ENCODE measurements around the gene KLHL5.
"Not testable (repeated sequence)": the region's sequence is repeated elsewhere in the genome, so short reads cannot be mapped to it uniquely, and the experiment has no call there.

Gene KLHL5

DNA sequence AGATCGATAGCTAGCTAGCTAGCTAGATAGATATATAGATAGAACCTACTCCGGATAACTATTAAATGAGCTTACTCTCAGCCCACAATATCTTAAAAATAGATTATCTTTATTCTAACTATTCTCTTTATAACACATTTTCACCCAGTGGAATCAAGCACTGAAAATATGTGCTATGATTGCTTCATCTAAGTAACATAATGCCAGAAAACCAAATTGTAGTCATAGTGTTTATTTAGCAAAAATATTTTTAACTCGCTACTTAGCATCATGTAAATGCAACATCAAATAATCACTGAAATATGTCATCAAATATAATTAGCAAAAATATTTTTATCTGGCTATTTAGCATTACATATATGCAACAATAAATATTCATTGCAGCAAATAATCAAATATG lies 31.3 kb upstream of the KLHL5 start:
- Histone ChIP-seq H3K27me3 (ENCODE audit: control insufficient read depth, insufficient read depth, low read length) (no peaks in the 10 kb centered on the region), H3K4me1 (ENCODE audit: control insufficient read depth, insufficient read depth, low read length) (no peaks in the 10 kb centered on the region), H3K27ac (ENCODE audit: low read length) (no peak overlapping the region), H3K9me3 (ENCODE audit: control insufficient read depth, insufficient read depth, low read length) (no peaks in the 10 kb centered on the region), H3K36me3 (ENCODE audit: control insufficient read depth, insufficient read depth, low read length) (no peaks in the 10 kb centered on the region), H3K4me3 (ENCODE audit: low read length) (no peak overlapping the region)
- DNase-seq (ENCODE audit: low read depth, low spot score): no peak
- no CpG with 5 or more reads among the region's 3 CpGs for WGBS (ENCODE audit: insufficient coverage, insufficient read length)

DNA sequence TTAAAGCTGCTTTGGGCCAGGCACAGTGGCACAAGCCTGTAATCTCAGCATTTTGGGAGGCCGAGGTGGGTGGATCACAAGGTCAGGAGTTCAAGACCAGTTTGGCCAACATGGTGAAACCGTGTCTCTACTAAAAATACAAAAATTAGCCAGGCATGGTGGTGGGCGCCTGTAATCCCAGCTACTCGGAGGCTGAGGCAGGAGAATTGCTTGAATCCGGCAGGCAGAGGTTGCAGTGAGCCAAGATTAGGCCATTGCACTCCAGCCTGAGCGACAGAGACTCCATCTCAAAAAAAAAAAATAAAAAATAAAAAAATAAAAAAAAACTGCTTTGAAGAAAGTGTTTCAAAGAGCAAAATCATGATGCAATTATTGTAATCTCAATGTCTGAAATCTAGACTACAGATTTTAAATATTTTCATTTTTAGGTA lies 30.4 kb upstream of the KLHL5 start:
- not testable (repeated sequence) for H3K9me3 ChIP-seq (ENCODE audit: control insufficient read depth, insufficient read depth, low read length); H3K4me1 ChIP-seq (ENCODE audit: control insufficient read depth, insufficient read depth, low read length); H3K27me3 ChIP-seq (ENCODE audit: control insufficient read depth, insufficient read depth, low read length); H3K27ac ChIP-seq (ENCODE audit: low read length); H3K36me3 ChIP-seq (ENCODE audit: control insufficient read depth, insufficient read depth, low read length); H3K4me3 ChIP-seq (ENCODE audit: low read length); DNase-seq (ENCODE audit: low read depth, low spot score)
- WGBS (ENCODE audit: insufficient coverage, insufficient read length): no CpG with 5 or more reads among the region's 6 CpGs

DNA sequence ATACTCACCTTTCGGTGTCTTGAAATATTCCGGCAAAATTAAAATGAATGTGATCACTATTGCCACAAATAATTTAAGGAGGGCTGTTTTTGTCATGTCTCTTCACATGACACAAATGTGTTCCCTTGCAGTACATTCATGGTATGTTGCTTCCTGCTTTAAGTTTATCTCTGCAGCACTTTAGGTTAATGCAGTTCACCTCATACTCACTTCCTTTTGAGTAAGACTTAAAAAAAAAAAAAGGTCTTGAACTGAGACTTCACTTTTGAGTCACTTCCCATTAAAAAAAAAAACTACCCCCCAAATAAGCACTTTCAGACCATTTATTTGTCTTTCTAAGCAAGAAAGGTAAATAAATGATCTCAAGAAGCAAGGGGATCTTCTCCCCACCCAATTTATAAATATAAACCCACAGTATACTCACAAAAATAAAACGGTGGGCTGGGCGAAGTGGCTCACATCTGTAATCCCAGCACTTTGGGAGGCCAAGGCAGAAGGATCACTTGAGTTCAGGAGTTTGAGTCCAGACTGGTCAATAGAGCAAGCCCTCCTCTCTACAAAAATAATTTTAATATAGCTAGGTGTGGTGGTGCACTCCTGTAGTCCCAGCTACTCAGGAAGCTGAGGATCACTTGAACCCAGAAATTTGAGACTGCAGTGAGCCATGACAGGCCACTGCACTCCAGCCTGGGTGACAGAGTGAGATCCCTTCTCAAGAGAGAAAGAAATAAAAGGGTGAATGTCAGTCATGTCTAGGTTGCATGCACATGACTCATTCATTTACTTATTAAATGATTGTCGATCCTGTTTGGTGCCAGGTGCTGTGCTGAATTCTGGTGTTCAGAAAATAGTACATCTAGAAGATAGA lies 29.6 kb upstream of the KLHL5 start, which contains the start of gene TMEM156:
Gene TMEM156, minus strand, starts transcription at position 192 of the 868 bp plus-strand sequence. Its CDS starts 96 bp downstream, at position 96.
- Histone ChIP-seq H3K27ac (ENCODE audit: low read length) (no peak within 1 kb of the TSS), H3K4me1 (ENCODE audit: control insufficient read depth, insufficient read depth, low read length) (peaks cover 2% of the 10 kb centered on the region; the same call in 1 of the 2 replicates), H3K9me3 (ENCODE audit: control insufficient read depth, insufficient read depth, low read length) (no peaks in the 10 kb centered on the region), H3K36me3 (ENCODE audit: control insufficient read depth, insufficient read depth, low read length) (no peaks in the 10 kb centered on the region), H3K4me3 (ENCODE audit: low read length) (no peak within 1 kb of the TSS), H3K27me3 (ENCODE audit: control insufficient read depth, insufficient read depth, low read length) (no peaks in the 10 kb centered on the region)
- DNase-seq (ENCODE audit: low read depth, low spot score): no peak
- no CpG with 5 or more reads among the region's 5 CpGs for WGBS (ENCODE audit: insufficient coverage, insufficient read length)

DNA sequence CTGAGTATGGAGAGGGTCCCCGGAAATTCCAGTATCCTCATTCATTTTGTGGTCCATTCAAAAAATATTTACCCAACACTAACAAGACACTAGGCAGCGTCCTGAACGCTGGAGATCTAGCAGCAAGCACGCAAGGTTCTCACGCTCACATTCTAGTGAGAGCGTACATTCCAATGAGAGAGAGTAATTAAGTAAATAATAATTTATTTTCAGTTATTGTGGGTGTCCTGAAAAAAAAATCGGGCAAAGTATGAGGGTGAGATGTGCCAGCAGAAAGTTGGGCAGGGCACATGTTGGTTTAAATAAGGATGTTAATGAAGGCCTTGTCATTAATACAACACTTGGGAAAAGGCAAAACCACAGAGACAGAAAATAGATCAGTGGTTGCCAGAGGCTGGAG lies 25.9 kb upstream of the KLHL5 start:
- peaks cover 2% of the 10 kb centered on the region; the same call in 1 of the 2 replicates for H3K4me1 ChIP-seq (ENCODE audit: control insufficient read depth, insufficient read depth, low read length)
- WGBS (ENCODE audit: insufficient coverage, insufficient read length): 100% methylated on average over 1 of the region's 7 CpGs
- no peak overlapping the region for H3K4me3 ChIP-seq (ENCODE audit: low read length)
- no peaks in the 10 kb centered on the region for H3K36me3 ChIP-seq (ENCODE audit: control insufficient read depth, insufficient read depth, low read length)
- H3K9me3 ChIP-seq (ENCODE audit: control insufficient read depth, insufficient read depth, low read length): no peaks in the 10 kb centered on the region
- no peak for DNase-seq (ENCODE audit: low read depth, low spot score)
- no peaks in the 10 kb centered on the region for H3K27me3 ChIP-seq (ENCODE audit: control insufficient read depth, insufficient read depth, low read length)
- H3K27ac ChIP-seq (ENCODE audit: low read length): no peak overlapping the region

DNA sequence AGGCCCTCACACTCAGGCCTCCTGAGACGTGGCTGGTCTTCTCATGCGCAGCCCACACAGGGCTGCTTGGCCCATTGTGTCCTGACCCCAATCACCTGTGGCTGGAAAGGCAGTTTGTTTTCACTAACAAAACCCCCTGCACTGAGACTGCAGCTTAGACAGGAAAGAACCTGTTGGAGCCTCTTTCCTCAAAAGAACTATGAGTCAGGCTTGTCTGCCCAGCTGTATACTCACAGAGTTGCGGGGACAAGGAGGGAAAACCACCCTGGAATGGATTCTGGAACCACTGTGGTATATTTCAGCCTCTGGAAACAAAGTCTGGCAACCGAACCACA lies 24.6 kb upstream of the KLHL5 start:
- Histone ChIP-seq H3K4me3 (ENCODE audit: low read length) (no peak overlapping the region), H3K4me1 (ENCODE audit: control insufficient read depth, insufficient read depth, low read length) (peaks cover 2% of the 10 kb centered on the region; the same call in 1 of the 2 replicates), H3K27ac (ENCODE audit: low read length) (no peak overlapping the region), H3K9me3 (ENCODE audit: control insufficient read depth, insufficient read depth, low read length) (no peaks in the 10 kb centered on the region), H3K27me3 (ENCODE audit: control insufficient read depth, insufficient read depth, low read length) (no peaks in the 10 kb centered on the region), H3K36me3 (ENCODE audit: control insufficient read depth, insufficient read depth, low read length) (no peaks in the 10 kb centered on the region)
- no peak for DNase-seq (ENCODE audit: low read depth, low spot score)
- no CpG with 5 or more reads among the region's 4 CpGs for WGBS (ENCODE audit: insufficient coverage, insufficient read length)

DNA sequence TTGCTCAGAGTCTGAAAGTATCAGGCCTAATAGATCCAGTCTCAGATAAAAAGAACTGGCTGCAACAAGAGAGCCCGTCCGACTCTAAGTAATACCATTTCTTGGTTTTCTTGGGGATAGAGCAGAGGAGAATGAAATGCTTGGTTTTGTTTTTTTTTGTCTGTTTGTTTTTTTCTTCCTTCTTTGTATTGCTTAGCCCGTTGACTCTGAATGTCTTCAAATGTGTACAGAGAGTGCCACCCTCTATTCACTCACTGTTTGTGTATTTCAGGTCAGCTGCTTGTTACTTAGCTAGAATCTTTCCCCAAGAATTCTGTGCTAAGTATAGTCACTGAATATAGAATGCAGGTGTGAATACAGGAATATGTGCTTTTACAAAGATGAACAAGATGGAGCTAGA lies 24.1 kb upstream of the KLHL5 start:
- Histone ChIP-seq H3K4me1 (ENCODE audit: control insufficient read depth, insufficient read depth, low read length) (peaks cover 2% of the 10 kb centered on the region; the same call in 1 of the 2 replicates), H3K9me3 (ENCODE audit: control insufficient read depth, insufficient read depth, low read length) (no peaks in the 10 kb centered on the region), H3K4me3 (ENCODE audit: low read length) (no peak overlapping the region), H3K27me3 (ENCODE audit: control insufficient read depth, insufficient read depth, low read length) (no peaks in the 10 kb centered on the region), H3K36me3 (ENCODE audit: control insufficient read depth, insufficient read depth, low read length) (no peaks in the 10 kb centered on the region), H3K27ac (ENCODE audit: low read length) (no peak overlapping the region)
- no CpG with 5 or more reads among the region's 3 CpGs for WGBS (ENCODE audit: insufficient coverage, insufficient read length)
- DNase-seq (ENCODE audit: low read depth, low spot score): no peak

DNA sequence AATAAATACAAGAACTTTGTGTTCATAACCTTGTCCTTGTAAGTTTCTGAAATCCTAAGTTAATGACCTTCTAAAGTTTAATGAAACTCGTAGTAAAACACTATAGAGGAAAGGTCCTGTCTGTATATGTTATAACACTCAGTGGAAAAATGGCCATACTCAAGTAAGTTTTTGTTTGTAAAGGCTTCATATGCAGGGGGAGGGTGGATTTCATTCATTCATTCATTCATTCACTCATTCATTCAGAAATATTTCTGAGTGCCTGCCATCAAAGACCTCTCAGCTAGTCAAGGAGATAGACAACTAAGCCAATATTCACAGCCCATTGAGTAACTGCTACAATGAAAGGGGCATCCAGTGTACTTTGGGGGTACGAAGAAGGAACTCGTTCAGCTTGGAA lies 22.9 kb upstream of the KLHL5 start:
- no peaks in the 10 kb centered on the region for H3K9me3 ChIP-seq (ENCODE audit: control insufficient read depth, insufficient read depth, low read length)
- H3K4me1 ChIP-seq (ENCODE audit: control insufficient read depth, insufficient read depth, low read length): peaks cover 3% of the 10 kb centered on the region; the same call in 1 of the 2 replicates
- WGBS (ENCODE audit: insufficient coverage, insufficient read length): no CpG with 5 or more reads among the region's 3 CpGs
- H3K27ac ChIP-seq (ENCODE audit: low read length): no peak overlapping the region
- no peak overlapping the region for H3K4me3 ChIP-seq (ENCODE audit: low read length)
- no peaks in the 10 kb centered on the region for H3K27me3 ChIP-seq (ENCODE audit: control insufficient read depth, insufficient read depth, low read length)
- DNase-seq (ENCODE audit: low read depth, low spot score): no peak
- no peaks in the 10 kb centered on the region for H3K36me3 ChIP-seq (ENCODE audit: control insufficient read depth, insufficient read depth, low read length)

DNA sequence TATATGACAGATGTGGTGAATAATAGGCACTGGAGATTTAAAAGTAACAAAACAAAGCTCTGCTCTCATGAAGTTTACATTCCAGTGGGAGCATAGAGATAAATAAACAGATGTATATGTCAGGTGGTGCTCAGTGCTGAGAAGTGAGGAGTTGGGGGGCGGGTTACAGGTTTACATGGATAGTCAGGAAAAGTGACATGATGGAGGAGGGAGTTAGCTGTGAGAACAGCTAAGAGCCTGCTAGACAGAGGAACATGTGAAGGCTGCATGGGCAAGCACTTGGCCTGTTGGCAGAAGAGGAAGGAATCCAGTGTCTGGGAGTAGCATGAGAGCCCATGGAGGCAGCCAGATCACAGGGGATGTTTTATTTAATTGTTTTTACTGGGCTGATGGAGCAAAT lies 19.7 kb upstream of the KLHL5 start:
- Histone ChIP-seq H3K36me3 (ENCODE audit: control insufficient read depth, insufficient read depth, low read length) (no peaks in the 10 kb centered on the region), H3K27ac (ENCODE audit: low read length) (no peak overlapping the region), H3K27me3 (ENCODE audit: control insufficient read depth, insufficient read depth, low read length) (no peaks in the 10 kb centered on the region), H3K4me3 (ENCODE audit: low read length) (no peak overlapping the region), H3K4me1 (ENCODE audit: control insufficient read depth, insufficient read depth, low read length) (peaks cover 2% of the 10 kb centered on the region; the same call in 1 of the 2 replicates), H3K9me3 (ENCODE audit: control insufficient read depth, insufficient read depth, low read length) (no peaks in the 10 kb centered on the region)
- DNase-seq (ENCODE audit: low read depth, low spot score): no peak
- WGBS (ENCODE audit: insufficient coverage, insufficient read length): no CpG with 5 or more reads among the region's 1 CpG

DNA sequence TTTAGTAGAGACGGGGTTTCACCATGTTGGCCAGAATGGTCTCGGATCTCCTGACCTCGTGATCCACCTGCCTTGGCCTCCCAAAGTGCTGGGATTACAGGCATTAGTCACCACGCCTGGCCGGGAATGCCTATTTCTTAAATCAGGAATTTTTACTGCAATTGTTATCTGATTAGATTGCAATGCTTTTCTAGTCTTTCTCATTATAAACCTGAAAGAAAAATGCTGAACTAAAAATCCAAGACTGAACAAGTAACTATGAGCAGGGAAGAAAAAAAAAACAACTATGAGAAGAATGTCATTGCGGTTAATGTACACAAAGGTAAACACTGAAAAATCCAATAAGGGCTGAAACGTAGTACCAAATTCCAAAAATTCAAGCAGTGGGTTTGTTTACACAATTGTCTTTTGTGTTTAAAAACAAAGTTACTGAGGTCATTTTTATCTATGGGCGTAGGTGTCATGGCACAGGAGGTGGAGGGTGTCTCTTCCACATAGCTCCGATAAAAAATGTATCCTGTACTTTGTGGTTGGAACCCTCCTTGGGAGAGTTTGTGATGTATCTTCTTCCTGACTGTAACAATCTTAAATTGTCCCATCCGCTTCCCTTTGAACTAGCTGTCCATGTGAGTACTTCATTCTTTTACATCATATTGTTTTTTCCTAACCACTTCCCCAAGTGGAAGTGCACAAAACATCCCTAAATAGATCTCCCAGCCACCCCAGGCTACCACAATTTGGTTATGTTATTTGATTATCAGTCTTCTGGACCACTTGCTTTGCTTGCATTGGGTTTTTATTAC lies 18.8 kb upstream of the KLHL5 start:
- no peaks in the 10 kb centered on the region for H3K9me3 ChIP-seq (ENCODE audit: control insufficient read depth, insufficient read depth, low read length)
- no peaks in the 10 kb centered on the region for H3K36me3 ChIP-seq (ENCODE audit: control insufficient read depth, insufficient read depth, low read length)
- WGBS (ENCODE audit: insufficient coverage, insufficient read length): no CpG with 5 or more reads among the region's 10 CpGs
- no peaks in the 10 kb centered on the region for H3K27me3 ChIP-seq (ENCODE audit: control insufficient read depth, insufficient read depth, low read length)
- peaks cover 2% of the 10 kb centered on the region; the same call in 1 of the 2 replicates for H3K4me1 ChIP-seq (ENCODE audit: control insufficient read depth, insufficient read depth, low read length)
- H3K27ac ChIP-seq (ENCODE audit: low read length): no peak overlapping the region
- H3K4me3 ChIP-seq (ENCODE audit: low read length): no peak overlapping the region
- DNase-seq (ENCODE audit: low read depth, low spot score): no peak

DNA sequence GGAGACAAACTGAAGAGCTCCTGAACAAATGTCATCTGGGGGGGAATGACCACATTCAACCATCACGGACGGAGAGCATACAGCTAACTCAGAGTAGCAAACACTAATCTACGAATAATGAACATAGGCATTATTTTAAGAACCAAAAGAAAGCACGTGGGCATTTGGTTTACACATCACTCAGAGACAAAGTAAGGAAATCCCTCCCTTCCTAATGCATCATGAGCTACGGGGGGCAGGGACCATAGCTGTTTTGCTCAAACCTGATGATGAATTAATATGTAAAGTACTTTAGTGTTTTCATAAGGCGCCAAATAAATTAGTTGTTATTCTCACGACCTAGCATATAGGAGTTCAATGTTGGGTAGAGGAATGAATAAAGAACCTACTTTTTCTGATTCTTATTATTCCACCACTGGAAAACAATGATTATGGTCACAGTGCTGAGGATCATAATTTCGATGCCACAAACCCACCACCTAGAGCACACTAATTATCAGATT lies 18.1 kb upstream of the KLHL5 start:
- H3K27ac ChIP-seq (ENCODE audit: low read length): no peak overlapping the region
- WGBS (ENCODE audit: insufficient coverage, insufficient read length): no CpG with 5 or more reads among the region's 8 CpGs
- DNase-seq (ENCODE audit: low read depth, low spot score): no peak
- no peaks in the 10 kb centered on the region for H3K9me3 ChIP-seq (ENCODE audit: control insufficient read depth, insufficient read depth, low read length)
- peak overlapping the region; percentile 83; the same call in 1 of the 2 replicates for H3K4me3 ChIP-seq (ENCODE audit: low read length)
- H3K36me3 ChIP-seq (ENCODE audit: control insufficient read depth, insufficient read depth, low read length): no peaks in the 10 kb centered on the region
- peaks cover 2% of the 10 kb centered on the region; the same call in 1 of the 2 replicates for H3K4me1 ChIP-seq (ENCODE audit: control insufficient read depth, insufficient read depth, low read length)
- no peaks in the 10 kb centered on the region for H3K27me3 ChIP-seq (ENCODE audit: control insufficient read depth, insufficient read depth, low read length)

Data from iPS DF 6.9 (cell line).